Measurements from ENCODE around the gene CDH4. TPM values are rescaled to one million over a fixed set of nuclear protein-coding genes. Genes with fewer than 3 reads are reported as not detected.

Gene CDH4
- total and polyA plus RNA-seq, 2 donors from 2014 or later = 1.1 TPM; not detected in 1

DNA sequence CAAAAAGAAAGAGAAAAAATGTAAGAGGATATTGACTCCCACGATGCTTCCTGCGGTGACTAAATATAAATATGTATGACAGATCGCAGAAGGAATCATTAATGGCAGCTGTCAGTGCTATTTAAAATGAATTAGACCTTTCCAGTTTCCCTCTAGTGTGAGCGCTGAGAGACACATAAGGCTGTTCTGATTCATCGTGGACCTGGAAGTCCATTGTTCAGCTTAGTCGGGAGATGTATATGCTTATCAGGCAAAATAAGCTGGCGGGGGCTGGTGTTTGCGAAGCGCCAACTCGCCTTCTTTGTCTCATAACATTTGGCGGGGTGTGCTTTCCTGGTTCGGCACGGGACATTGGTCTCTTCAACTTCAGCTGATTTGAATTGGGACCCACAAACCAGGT is 95.4 kb downstream of the CDH4 start:
- H3K9ac ChIP-seq (ENCODE audit: low read length in 3 of 3) = no peak overlapping the region
- no peaks in the 10 kb centered on the region for H3K27me3 ChIP-seq (ENCODE audit: control insufficient read depth, insufficient read depth, low read length)
- no peaks in the 10 kb centered on the region for H3K9me3 ChIP-seq (ENCODE audit: control insufficient read depth in 2 of 3, insufficient read depth in 1 of 3, low read length in 3 of 3)
- DNase-seq (no peak), FAIRE-seq (no peak)
- intact Hi-C loops (cut with DNase I) = no loop called here
- H3K27ac ChIP-seq (ENCODE audit: low read depth in 2 of 2, low read length in 2 of 2) = no peak overlapping the region
- no peaks in the 10 kb centered on the region for H3K36me3 ChIP-seq (ENCODE audit: control insufficient read depth in 2 of 3, insufficient read depth in 3 of 3, low read length in 3 of 3)
- TF ChIP-seq, protein P1, sequence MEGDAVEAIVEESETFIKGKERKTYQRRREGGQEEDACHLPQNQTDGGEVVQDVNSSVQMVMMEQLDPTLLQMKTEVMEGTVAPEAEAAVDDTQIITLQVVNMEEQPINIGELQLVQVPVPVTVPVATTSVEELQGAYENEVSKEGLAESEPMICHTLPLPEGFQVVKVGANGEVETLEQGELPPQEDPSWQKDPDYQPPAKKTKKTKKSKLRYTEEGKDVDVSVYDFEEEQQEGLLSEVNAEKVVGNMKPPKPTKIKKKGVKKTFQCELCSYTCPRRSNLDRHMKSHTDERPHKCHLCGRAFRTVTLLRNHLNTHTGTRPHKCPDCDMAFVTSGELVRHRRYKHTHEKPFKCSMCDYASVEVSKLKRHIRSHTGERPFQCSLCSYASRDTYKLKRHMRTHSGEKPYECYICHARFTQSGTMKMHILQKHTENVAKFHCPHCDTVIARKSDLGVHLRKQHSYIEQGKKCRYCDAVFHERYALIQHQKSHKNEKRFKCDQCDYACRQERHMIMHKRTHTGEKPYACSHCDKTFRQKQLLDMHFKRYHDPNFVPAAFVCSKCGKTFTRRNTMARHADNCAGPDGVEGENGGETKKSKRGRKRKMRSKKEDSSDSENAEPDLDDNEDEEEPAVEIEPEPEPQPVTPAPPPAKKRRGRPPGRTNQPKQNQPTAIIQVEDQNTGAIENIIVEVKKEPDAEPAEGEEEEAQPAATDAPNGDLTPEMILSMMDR (IDR thresholded peaks at IDR 0.05; ENCODE audit: borderline replicate concordance, extremely low read depth, insufficient read depth) = no peak
- H3K4me1 ChIP-seq (ENCODE audit: control insufficient read depth in 2 of 3, insufficient read depth in 2 of 3, low read depth in 1 of 3, low read length in 3 of 3) = no peaks in the 10 kb centered on the region
- H3K4me3 ChIP-seq (ENCODE audit: low read length in 3 of 3) = no peak overlapping the region

DNA sequence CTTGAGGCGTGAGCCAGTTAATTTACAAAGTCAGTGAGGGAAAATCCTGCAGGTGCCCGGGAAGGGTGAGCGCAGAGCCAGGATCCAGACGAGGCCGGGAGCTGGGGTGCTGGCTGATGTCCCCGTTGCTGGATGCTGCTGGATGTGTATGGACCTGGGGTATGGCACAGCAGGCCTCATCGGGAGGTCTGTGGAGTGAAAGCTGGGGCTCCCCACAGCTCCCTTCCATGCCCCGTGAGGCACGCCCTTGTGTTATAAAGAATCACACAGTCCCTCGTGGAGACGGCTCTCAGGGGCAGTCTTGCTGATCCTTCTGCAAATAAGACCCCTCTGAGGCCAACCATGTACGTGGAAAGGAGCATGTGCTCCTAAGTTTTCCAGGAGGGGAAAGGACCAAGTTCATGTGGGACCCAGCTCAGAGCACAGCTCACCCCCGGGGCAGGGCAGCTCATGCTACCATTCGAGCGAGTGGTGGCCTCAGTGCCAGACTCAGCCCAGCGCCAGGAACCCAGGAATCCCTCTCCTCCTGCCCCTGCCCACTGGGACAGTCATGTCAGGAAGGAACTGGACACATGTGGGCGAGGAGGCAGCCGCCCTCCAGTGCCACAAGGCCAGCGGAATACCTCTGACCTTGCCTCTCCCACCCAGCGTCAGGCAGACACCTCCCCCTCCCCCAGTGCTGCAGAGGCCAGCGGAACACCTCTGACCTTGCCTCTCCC is 97.5 kb downstream of the CDH4 start:
- no peak for FAIRE-seq
- Histone ChIP-seq H3K27me3 (ENCODE audit: control insufficient read depth, insufficient read depth, low read length) (no peaks in the 10 kb centered on the region), H3K36me3 (ENCODE audit: control insufficient read depth in 2 of 3, insufficient read depth in 3 of 3, low read length in 3 of 3) (no peaks in the 10 kb centered on the region), H3K4me3 (ENCODE audit: low read length in 3 of 3) (no peak overlapping the region), H3K9ac (ENCODE audit: low read length in 3 of 3) (no peak overlapping the region), H3K9me3 (ENCODE audit: control insufficient read depth in 2 of 3, insufficient read depth in 1 of 3, low read length in 3 of 3) (no peaks in the 10 kb centered on the region), H3K4me1 (ENCODE audit: control insufficient read depth in 2 of 3, insufficient read depth in 2 of 3, low read depth in 1 of 3, low read length in 3 of 3) (no peaks in the 10 kb centered on the region), H3K27ac (ENCODE audit: low read depth in 2 of 2, low read length in 2 of 2) (no peak overlapping the region)
- DNase-seq = no peak
- intact Hi-C loops (cut with DNase I) = no loop called here
- TF ChIP-seq, protein P1 (IDR thresholded peaks at IDR 0.05; ENCODE audit: borderline replicate concordance, extremely low read depth, insufficient read depth) = no peak

- TF ChIP-seq, protein P1 (IDR thresholded peaks at IDR 0.05; ENCODE audit: borderline replicate concordance, extremely low read depth, insufficient read depth) = no peak
- Histone ChIP-seq H3K9me3 (ENCODE audit: control insufficient read depth in 2 of 3, insufficient read depth in 1 of 3, low read length in 3 of 3) (no peaks in the 10 kb centered on the region), H3K27me3 (ENCODE audit: control insufficient read depth, insufficient read depth, low read length) (no peaks in the 10 kb centered on the region), H3K36me3 (ENCODE audit: control insufficient read depth in 2 of 3, insufficient read depth in 3 of 3, low read length in 3 of 3) (no peaks in the 10 kb centered on the region), H3K9ac (ENCODE audit: low read length in 3 of 3) (no peak overlapping the region), H3K4me1 (ENCODE audit: control insufficient read depth in 2 of 3, insufficient read depth in 2 of 3, low read depth in 1 of 3, low read length in 3 of 3) (no peaks in the 10 kb centered on the region), H3K27ac (ENCODE audit: low read depth in 2 of 2, low read length in 2 of 2) (no peak overlapping the region), H3K4me3 (ENCODE audit: low read length in 3 of 3) (no peak overlapping the region)
- intact Hi-C loops (cut with DNase I) = no loop called here
- FAIRE-seq (no peak), DNase-seq (peak in 1 of 5 donors; percentile 51)
Measured at GRCh38 chr20:61350500-61351250, 98.6 kb downstream of the CDH4 start.

All from kidney (tissue), 14 donors.